ENCODE data around the gene FILIP1L. TPM values are rescaled to one million over a fixed set of nuclear protein-coding genes. Genes with fewer than 3 reads are reported as not detected.
"Not testable (repeated sequence)": the region's sequence is repeated elsewhere in the genome, so short reads cannot be mapped to it uniquely, and the experiment has no call there.

Gene FILIP1L
- total RNA-seq, 4 donors from 2014 or later = 4.4 to 17.7 (median 13.2) TPM

DNA sequence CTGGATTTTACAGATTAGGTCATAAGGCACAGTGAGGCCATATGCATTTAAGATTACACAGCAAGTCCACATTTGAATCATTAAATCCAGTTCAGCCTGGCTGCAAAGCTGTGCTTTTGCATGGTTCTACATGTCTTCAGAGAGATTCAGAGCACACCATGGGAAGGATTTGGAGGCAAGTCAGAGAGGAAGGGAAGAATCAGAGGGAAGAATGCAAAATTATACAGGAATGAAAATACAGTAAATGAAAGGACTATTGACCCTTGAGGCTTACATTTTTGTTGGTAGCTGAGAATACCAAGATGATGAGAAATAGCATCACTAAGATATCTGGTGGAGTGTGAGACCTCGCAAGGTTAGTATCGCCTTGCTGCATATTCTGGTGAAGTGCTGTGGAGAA lies 13.9 kb downstream of the FILIP1L start:
- no peak overlapping the region for H3K4me3 ChIP-seq (replicated peaks in 1 of 3)
- WGBS, 2 donors = 95% methylated on average over 2 of the region's 2 CpGs
- H3K4me1 ChIP-seq = peaks cover 60 to 64% of the 10 kb centered on the region in 2 donors
- TF ChIP-seq, protein P1, sequence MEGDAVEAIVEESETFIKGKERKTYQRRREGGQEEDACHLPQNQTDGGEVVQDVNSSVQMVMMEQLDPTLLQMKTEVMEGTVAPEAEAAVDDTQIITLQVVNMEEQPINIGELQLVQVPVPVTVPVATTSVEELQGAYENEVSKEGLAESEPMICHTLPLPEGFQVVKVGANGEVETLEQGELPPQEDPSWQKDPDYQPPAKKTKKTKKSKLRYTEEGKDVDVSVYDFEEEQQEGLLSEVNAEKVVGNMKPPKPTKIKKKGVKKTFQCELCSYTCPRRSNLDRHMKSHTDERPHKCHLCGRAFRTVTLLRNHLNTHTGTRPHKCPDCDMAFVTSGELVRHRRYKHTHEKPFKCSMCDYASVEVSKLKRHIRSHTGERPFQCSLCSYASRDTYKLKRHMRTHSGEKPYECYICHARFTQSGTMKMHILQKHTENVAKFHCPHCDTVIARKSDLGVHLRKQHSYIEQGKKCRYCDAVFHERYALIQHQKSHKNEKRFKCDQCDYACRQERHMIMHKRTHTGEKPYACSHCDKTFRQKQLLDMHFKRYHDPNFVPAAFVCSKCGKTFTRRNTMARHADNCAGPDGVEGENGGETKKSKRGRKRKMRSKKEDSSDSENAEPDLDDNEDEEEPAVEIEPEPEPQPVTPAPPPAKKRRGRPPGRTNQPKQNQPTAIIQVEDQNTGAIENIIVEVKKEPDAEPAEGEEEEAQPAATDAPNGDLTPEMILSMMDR (IDR thresholded peaks at IDR 0.05) = no peak
- no peak for TF ChIP-seq POLR2A (IDR thresholded peaks at IDR 0.05)
- no peaks in the 10 kb centered on the region for H3K9me3 ChIP-seq
- no peak for DNase-seq
- no peaks in the 10 kb centered on the region for H3K27me3 ChIP-seq
- intact Hi-C loops (cut with DNase I) = no loop called here
- peak overlapping the region in 2 of 3 donors; percentile 81 to 82 for H3K27ac ChIP-seq
- no peaks in the 10 kb centered on the region for H3K36me3 ChIP-seq

DNA sequence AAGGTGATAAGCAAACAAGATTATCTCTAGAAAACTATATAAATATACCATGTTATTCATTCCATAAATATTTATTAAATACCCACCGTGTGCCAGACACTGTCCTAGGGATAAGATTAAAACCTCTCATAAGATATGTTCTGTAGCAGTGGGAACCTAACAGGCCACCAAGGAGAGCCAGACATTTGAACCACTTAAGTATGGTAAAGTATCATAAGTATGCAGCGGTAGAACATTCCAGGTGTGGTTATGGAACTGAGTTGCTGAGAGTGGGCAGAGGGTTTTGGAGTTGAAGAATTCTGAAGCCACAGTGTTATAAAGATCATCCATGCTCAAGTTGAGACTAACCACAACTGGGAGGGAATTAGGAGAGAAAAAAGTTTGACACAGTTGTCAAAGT lies 14.7 kb downstream of the FILIP1L start:
- DNase-seq = no peak
- Histone ChIP-seq H3K4me3 (replicated peaks in 1 of 3) (no peak overlapping the region), H3K27me3 (no peaks in the 10 kb centered on the region), H3K4me1 (peaks cover 53 to 57% of the 10 kb centered on the region in 2 donors), H3K27ac (peak overlapping the region; percentile 81 to 90 (median 82)), H3K36me3 (no peaks in the 10 kb centered on the region), H3K9me3 (no peaks in the 10 kb centered on the region)
- no peak for TF ChIP-seq POLR2A (IDR thresholded peaks at IDR 0.05)
- TF ChIP-seq, protein P1 (IDR thresholded peaks at IDR 0.05) = no peak
- WGBS, 2 donors = 55 to 59% methylated on average over 2 of the region's 2 CpGs
- intact Hi-C loops (cut with DNase I) = no loop called here

DNA sequence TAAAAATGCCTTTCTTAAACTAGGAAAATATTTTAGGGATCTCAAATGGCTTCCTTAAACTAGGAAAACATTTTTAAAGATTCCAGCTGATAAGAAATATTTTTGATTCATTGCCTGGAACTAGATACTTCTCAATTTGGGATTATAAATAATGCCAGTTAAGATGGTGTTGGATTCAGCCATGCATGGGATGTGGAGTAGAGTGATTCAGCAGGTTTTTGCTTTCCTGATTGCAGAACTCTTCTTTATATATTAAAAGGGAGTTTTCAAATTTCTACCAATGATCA lies 15.6 kb downstream of the FILIP1L start:
- DNase-seq = no peak
- H3K4me3 ChIP-seq (replicated peaks in 1 of 3) = no peak overlapping the region
- intact Hi-C loops (cut with DNase I) = no loop called here
- H3K9me3 ChIP-seq = no peaks in the 10 kb centered on the region
- no peak for TF ChIP-seq POLR2A (IDR thresholded peaks at IDR 0.05)
- TF ChIP-seq, protein P1 (IDR thresholded peaks at IDR 0.05) = no peak
- peaks cover 44 to 49% of the 10 kb centered on the region in 2 donors for H3K4me1 ChIP-seq
- H3K36me3 ChIP-seq = no peaks in the 10 kb centered on the region
- H3K27ac ChIP-seq = peak overlapping the region; percentile 81 to 90 (median 82)
- H3K27me3 ChIP-seq = no peaks in the 10 kb centered on the region

DNA sequence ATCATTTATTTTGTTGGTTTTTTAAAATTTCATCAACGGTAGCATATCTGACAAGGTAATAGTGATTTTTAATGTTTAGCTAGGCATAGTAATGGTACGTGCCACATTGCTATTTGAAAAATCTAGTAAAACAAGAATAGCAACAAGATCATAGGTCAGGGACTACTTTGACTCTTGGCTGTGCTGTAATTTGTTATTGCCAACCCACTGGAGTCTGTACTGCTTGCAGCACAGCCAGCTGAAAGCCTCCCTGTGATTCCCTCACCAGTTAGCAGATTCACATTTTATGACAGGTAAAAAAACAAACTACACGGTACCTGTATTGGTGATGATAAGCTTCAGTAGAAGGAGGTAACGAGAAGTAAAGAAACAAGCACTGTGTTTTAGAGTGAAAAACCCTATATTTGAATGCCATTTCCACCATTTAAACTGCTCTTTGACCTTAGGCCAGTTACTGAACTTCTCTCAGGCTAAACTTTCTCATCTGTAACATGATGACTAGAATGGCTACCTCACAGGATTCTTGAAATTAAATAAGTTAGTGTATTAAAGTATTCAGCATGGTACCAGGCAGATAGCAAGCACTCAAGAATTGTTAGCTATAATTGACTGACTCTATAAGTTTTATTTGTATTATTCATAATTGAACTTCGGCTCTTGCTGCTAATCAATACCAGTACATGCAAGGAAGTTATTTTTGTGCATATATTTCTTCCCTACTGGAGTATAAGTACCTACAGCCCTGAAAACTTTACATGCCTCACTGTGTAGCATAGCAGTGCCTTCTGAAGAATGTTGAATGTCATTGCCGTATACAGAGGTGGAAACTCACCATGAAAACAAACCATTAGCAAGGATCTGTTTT lies 16.1 kb downstream of the FILIP1L start:
- Histone ChIP-seq H3K4me1 (peaks cover 38 to 43% of the 10 kb centered on the region in 2 donors), H3K27ac (peak overlapping the region; percentile 81 to 90 (median 82)), H3K36me3 (no peaks in the 10 kb centered on the region), H3K27me3 (no peaks in the 10 kb centered on the region), H3K4me3 (replicated peaks in 1 of 3) (no peak overlapping the region), H3K9me3 (no peaks in the 10 kb centered on the region)
- 36 to 43% methylated on average over 6 of the region's 6 CpGs for WGBS, 2 donors
- intact Hi-C loops (cut with DNase I) = no loop called here
- DNase-seq = peak; percentile 56 to 64
- TF ChIP-seq, protein P1 (IDR thresholded peaks at IDR 0.05) = no peak
- TF ChIP-seq POLR2A (IDR thresholded peaks at IDR 0.05) = peak in 1 of 2 donors; percentile 34

DNA sequence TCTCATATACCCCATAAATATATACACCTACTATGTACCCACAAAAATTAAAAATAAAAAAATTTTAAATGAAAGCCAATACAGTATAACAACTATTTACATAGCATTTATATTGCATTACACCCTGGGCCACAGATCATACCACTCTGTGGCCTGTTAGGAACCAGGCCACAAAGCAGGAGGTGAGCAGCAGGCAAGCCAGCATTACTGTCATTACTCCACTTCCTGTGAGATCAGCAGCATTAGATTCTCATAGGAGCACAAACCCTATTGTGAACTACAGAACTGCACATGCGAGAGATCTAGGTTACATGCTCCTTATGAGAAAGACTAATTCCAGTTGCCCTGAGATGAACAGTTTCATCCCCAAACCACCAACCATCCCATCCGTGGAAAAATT lies 17.4 kb downstream of the FILIP1L start:
- H3K36me3 ChIP-seq = no peaks in the 10 kb centered on the region
- peak overlapping the region; percentile 81 to 90 (median 82) for H3K27ac ChIP-seq
- TF ChIP-seq, protein P1 (IDR thresholded peaks at IDR 0.05) = no peak
- no peak for TF ChIP-seq POLR2A (IDR thresholded peaks at IDR 0.05)
- H3K27me3 ChIP-seq = no peaks in the 10 kb centered on the region
- H3K4me3 ChIP-seq (replicated peaks in 1 of 3) = no peak overlapping the region
- no peak for DNase-seq
- intact Hi-C loops (cut with DNase I) = no loop called here
- 88 to 96% methylated on average over 2 of the region's 2 CpGs for WGBS, 2 donors
- H3K9me3 ChIP-seq = no peaks in the 10 kb centered on the region
- H3K4me1 ChIP-seq = peaks cover 32 to 36% of the 10 kb centered on the region in 2 donors

DNA sequence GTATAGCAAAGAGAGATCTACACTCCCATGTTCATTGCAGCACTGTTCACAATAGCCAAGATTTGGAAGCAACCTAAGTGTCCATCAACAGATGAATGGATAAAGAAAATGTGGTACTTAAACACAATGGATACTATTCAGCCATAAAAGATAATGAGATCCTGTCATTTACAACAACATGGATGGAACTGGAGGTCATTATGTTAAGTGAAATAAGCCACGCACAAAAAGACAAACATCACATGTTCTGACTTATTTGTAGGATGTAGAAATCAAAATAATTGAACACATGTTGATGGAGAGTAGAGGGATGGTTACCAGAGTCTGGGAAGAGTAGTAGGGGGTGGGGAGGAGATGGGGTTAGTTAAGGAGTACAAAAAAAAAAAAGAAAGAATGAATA lies 18.0 kb downstream of the FILIP1L start:
- WGBS, 2 donors = 98 to 100% methylated on average over 1 of the region's 1 CpG
- peaks cover 32 to 36% of the 10 kb centered on the region in 2 donors for H3K4me1 ChIP-seq
- H3K27me3 ChIP-seq; intact Hi-C loops (cut with DNase I); H3K36me3 ChIP-seq; H3K4me3 ChIP-seq (replicated peaks in 1 of 3); H3K27ac ChIP-seq; H3K9me3 ChIP-seq; DNase-seq: not testable (repeated sequence)

Data from thyroid gland (tissue), 4 donors.